Left lung (tissue), 10 donors: ENCODE results near the gene PTBP2. TPM values are rescaled to one million over a fixed set of nuclear protein-coding genes. Genes with fewer than 3 reads are reported as not detected.

Source experiments
- ATAC-seq: fragments of 200-7000 bp; cut with Tn5 transposase; one replicate; pipeline ENCODE4 v1.9.1; 2020; ENCODE audit warnings: moderate library complexity
- DNase-seq, 4 donors: peaks; one replicate each; pipeline ENCODE4 v3.0.0-alpha.2; 2013 to 2020
- H3K27ac ChIP-seq, 2 donors: fragments of 200-600 bp; sonication (generic) in 1 of 2; one replicate each; pipeline versions ENCODE4 v1.5.0 to v1.8.0; 2020 to 2021
- H3K27me3 ChIP-seq, 2 donors: fragments of 200-600 bp; sonication (generic) in 1 of 2; one replicate each; pipeline versions ENCODE4 v1.5.0 to v1.8.0; 2020 to 2021
- H3K36me3 ChIP-seq, 2 donors: fragments of 200-600 bp; sonication (generic) in 1 of 2; one replicate each; pipeline versions ENCODE4 v1.5.0 to v1.8.0; 2020 to 2021
- H3K4me1 ChIP-seq, 2 donors: fragments of 200-600 bp; one replicate each; pipeline ENCODE4 v1.8.0; 2021
- H3K4me3 ChIP-seq, 2 donors: fragments of 200-600 bp; sonication (generic) in 1 of 2; one replicate each; pipeline versions ENCODE4 v1.5.0 to v1.8.0; 2020 to 2021; ENCODE audit warnings: mild to moderate bottlenecking in 1 of 2
- H3K9me3 ChIP-seq, 2 donors: fragments of 200-600 bp; sonication (generic) in 1 of 2; one replicate each; pipeline versions ENCODE4 v1.5.0 to v1.8.0; 2020 to 2021
- CTCF ChIP-seq, 2 donors: fragments of 200-600 bp; sonication (generic) in 1 of 2; IDR thresholded peaks; one replicate each; pipeline versions ENCODE4 v1.5.0 to v1.8.0; 2021; ENCODE audit warnings: antibody characterized with exemption in 2 of 2
- intact Hi-C, 2 donors: fragments of 100-400 bp; cut with DNase I; formaldehyde crosslinking; loops; one replicate each; pipeline versions ENCODE4 v1.11.2 to v1.14.2; 2022
- polyA plus RNA-seq, 6 donors: library from polyadenylated mRNA; unstranded; fragments of 120-200 nt; gene quantifications; one replicate each; pipeline ENCODE4 v1.2.1, GENCODE V29; 2013; ENCODE audit not compliant: insufficient read length in 6 of 6
- total RNA-seq, 2 donors: library from RNA; stranded (reverse); fragmentation: NEBNext Ultra II Directional; extraction: Animal tissue kit (Norgen Biotek cat#: 25700); gene quantifications; one replicate each; pipeline ENCODE4 v1.2.1, GENCODE V29; 2021
- donor health status: DM: no; HTN: yes; CAD: no.
- donor health status: DM: no; HTN: no; CAD: no.

The PTBP2 gene
- total and polyA plus RNA-seq, 8 donors, result 12.7 to 83.9 (median 55.1) TPM

GRCh38 chr1:96825950-96826576 lies 104.5 kb downstream of the PTBP2 start:
- DNase-seq, result no peak

GRCh38 chr1:96833376-96833775 lies 111.8 kb downstream of the PTBP2 start:
- Histone ChIP-seq H3K27me3 (no peaks in the 10 kb centered on the region), H3K36me3 (no peaks in the 10 kb centered on the region), H3K4me3 (no peak overlapping the region), H3K27ac (no peak overlapping the region), H3K4me1 (no peaks in the 10 kb centered on the region), H3K9me3 (no peaks in the 10 kb centered on the region)
- TF ChIP-seq CTCF (IDR thresholded peaks at IDR 0.05), result no peak
- no peak for ATAC-seq
- no peak for DNase-seq
- intact Hi-C loops, result no loop called here

More at GRCh38 chr1:96825950-96826576, 104.5 kb downstream of the PTBP2 start:
- no peak for ATAC-seq
- Histone ChIP-seq H3K27ac (no peak overlapping the region), H3K4me1 (no peaks in the 10 kb centered on the region), H3K36me3 (peaks cover 0 to 9% of the 10 kb centered on the region in 2 donors), H3K27me3 (no peaks in the 10 kb centered on the region), H3K9me3 (no peaks in the 10 kb centered on the region), H3K4me3 (no peak overlapping the region)
- intact Hi-C loops, result no loop called here
- no peak for TF ChIP-seq CTCF (IDR thresholded peaks at IDR 0.05)

- H3K27ac ChIP-seq, result no peak overlapping the region
- intact Hi-C loops, result no loop called here
- no peak overlapping the region for H3K4me3 ChIP-seq
- DNase-seq (no peak), ATAC-seq (no peak)
- no peaks in the 10 kb centered on the region for H3K36me3 ChIP-seq
- TF ChIP-seq CTCF (IDR thresholded peaks at IDR 0.05), result no peak
- H3K4me1 ChIP-seq, result no peaks in the 10 kb centered on the region
- H3K9me3 ChIP-seq, result no peaks in the 10 kb centered on the region
- H3K27me3 ChIP-seq, result no peaks in the 10 kb centered on the region
These were observed 113.4 kb downstream of the PTBP2 start for GRCh38 chr1:96834986-96835385.

- Histone ChIP-seq H3K27ac (no peak overlapping the region), H3K4me3 (no peak overlapping the region), H3K27me3 (no peaks in the 10 kb centered on the region), H3K4me1 (no peaks in the 10 kb centered on the region), H3K9me3 (no peaks in the 10 kb centered on the region), H3K36me3 (no peaks in the 10 kb centered on the region)
- intact Hi-C loops, result no loop called here
- ATAC-seq (no peak), DNase-seq (no peak)
- TF ChIP-seq CTCF (IDR thresholded peaks at IDR 0.05), result no peak
These were observed 115.6 kb downstream of the PTBP2 start for GRCh38 chr1:96837057-96837780.

- ATAC-seq (no peak), DNase-seq (peak in 1 of 4 donors; percentile 18)
- intact Hi-C loops, result no loop called here
- Histone ChIP-seq H3K4me1 (no peaks in the 10 kb centered on the region), H3K27me3 (no peaks in the 10 kb centered on the region), H3K4me3 (no peak overlapping the region), H3K27ac (no peak overlapping the region), H3K9me3 (no peaks in the 10 kb centered on the region), H3K36me3 (no peaks in the 10 kb centered on the region)
- no peak for TF ChIP-seq CTCF (IDR thresholded peaks at IDR 0.05)
These were observed 116.2 kb downstream of the PTBP2 start for GRCh38 chr1:96837781-96838216.
